D721Med (cell line): ENCODE data around the gene TIGD1.

ENCODE experiments used
- DNase-seq: peaks from one replicate; pipeline ENCODE4 v3.0.0; 2011; ENCODE audit warnings: low spot score; ENCODE audit not compliant: insufficient read length
- FAIRE-seq: peaks from 2 replicates; lab custom pipeline; 2011; peaks lifted over from hg19 to GRCh38; lab: Jason Lieb, UNC
- CTCF ChIP-seq: IDR thresholded peaks from 2 replicates; pipeline ENCODE4 v1.5.1; 2012; ENCODE audit warnings: mild to moderate bottlenecking, control low read depth; ENCODE audit not compliant: insufficient read depth; ENCODE audit errors: missing control alignments

TIGD1 gene

DNA sequence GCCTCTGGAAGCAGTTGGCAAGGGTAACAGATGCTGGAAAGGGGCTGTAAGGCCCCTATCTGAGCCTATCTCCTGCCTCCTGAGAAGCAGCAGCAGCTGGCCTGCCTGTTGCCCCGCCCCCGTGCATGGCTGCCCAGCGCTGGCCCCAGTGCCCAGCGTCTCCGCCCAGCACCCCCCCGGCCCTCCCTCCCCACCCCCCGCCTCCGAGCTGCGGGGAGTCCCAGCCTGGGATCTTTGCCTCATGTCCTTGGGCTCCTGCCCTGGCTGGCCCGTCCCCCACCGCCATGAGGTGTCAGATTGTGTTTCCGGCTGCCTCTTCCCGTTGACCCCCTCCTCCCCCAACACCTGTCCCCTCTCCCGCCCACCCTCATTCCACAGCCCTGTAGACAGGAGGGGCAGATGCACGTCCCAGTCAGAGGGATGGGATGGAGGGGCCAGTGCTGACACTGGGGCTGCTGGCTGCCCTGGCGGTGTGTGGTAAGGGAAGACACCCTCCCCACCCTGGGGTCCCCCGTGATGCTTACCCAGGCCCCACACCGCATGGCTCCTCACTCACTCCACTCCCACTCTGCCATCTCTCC is 24.5 kb downstream of the TIGD1 start, which contains the start of gene CHRND:
TSS of gene CHRND (plus strand) at position 370 of the 581 bp plus-strand sequence. CDS start at position 426, 56 bp downstream.
- no peak for FAIRE-seq
- DNase-seq = peak; percentile 64
- TF ChIP-seq CTCF = no peak

GRCh38 chr2:232525199-232525598 is 25.2 kb downstream of the TIGD1 start:
- TF ChIP-seq CTCF = no peak
- FAIRE-seq (no peak), DNase-seq (no peak)

- no peak for TF ChIP-seq CTCF
- no peak for FAIRE-seq
These were observed 25.6 kb downstream of the TIGD1 start for GRCh38 chr2:232524771-232525170.

DNA sequence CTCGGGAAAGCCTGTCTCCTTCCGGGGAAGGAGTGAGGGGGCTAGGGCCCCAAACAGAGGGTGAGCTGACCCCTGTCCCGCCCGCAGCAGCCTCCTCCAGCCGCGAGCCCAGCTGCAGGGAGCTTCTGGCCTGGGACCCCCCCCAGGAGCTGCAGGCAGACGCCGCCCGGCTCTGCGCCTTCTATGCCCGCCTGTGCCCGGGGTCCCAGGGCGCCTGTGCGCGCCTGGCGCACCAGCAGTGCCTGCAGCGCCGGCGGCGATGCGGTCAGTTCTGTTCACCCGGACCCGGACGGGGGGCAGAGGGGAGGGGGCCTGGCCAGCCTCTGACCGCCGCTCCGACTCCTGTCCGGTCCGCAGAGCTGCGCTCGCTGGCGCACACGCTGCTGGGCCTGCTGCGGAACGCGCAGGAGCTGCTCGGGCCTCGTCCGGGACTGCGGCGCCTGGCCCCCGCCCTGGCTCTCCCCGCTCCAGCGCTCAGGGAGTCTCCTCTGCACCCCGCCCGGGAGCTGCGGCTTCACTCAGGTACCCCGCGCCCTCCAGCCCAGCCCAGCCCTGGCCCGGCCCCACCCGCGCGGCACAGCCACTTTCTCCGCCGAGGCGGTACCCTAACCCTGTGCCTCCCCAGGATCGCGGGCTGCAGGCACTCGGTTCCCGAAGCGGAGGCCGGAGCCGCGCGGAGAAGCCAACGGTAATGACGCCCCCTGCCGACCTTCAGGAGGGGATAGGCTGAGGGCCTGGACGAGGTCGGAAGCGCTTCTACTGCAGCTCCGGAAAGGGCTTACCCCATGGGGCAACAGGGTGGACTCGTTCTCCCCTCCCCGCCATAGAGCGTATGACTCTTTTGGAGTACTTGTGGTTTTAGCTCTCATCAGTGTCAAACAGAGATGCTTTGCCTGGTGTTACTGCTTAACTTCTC is 26.4 kb downstream of the TIGD1 start:
- FAIRE-seq = no peak
- peak; percentile 61 for TF ChIP-seq CTCF
- DNase-seq = no peak

More at GRCh38 chr2:232524771-232525170, 25.6 kb downstream of the TIGD1 start:
- no peak for DNase-seq

GRCh38 chr2:232523402-232523681 is 27.0 kb downstream of the TIGD1 start:
- no peak for FAIRE-seq
- DNase-seq = no peak

GRCh38 chr2:232522623-232523401 is 27.5 kb downstream of the TIGD1 start:
- no peak for FAIRE-seq
- DNase-seq = no peak
- TF ChIP-seq CTCF = no peak

More at GRCh38 chr2:232523402-232523681, 27.0 kb downstream of the TIGD1 start:
- TF ChIP-seq CTCF = no peak
